Retinal pigment epithelial cell (primary cell): ENCODE measurements around the gene WBP1L.
"Not testable (repeated sequence)": the region's sequence is repeated elsewhere in the genome, so short reads cannot be mapped to it uniquely, and the experiment has no call there.

Experiments used
- DNase-seq: peaks from one replicate; pipeline ENCODE4 v3.0.0-alpha.2; 2010; ENCODE audit warnings: low read depth
- H3K4me3 ChIP-seq: 2 replicates; pipeline ENCODE4 v1.5.1; 2011; ENCODE audit warnings: mild to moderate bottlenecking, low read length, control low read depth, moderate library complexity
- TF ChIP-seq, protein P1 (sequence below): conservative IDR thresholded peaks from 2 replicates; pipeline ENCODE4 v1.5.1; 2011; ENCODE audit warnings: low read depth, low read length, control low read depth, inconsistent platforms

The WBP1L gene

DNA sequence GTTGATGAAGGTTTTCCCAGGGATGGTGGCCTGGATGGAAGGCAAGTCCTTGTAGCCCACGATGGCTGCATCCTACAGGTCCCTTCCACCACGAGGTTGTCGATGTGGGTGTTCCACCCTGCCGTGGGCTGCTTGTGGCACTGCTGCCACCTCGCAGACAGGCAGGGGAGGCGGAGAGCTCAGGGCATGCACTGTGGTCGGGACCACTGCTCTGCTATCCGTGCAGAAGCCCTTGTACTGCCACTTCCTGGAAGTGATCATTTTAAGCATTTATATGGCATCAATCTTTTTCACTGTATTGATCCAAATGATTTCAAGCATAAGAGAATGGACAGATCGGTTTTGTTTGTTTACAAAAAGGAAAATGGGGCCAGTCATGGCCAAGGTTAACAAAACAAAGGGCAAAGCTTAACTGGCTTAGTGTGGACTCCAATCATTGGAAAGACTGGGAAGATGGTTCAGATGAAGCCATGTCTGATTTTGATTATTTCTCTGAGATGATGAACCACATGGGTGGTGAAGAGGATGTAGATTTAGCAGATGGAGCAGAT lies 101.7 kb downstream of the WBP1L start:
- TF ChIP-seq, protein P1, sequence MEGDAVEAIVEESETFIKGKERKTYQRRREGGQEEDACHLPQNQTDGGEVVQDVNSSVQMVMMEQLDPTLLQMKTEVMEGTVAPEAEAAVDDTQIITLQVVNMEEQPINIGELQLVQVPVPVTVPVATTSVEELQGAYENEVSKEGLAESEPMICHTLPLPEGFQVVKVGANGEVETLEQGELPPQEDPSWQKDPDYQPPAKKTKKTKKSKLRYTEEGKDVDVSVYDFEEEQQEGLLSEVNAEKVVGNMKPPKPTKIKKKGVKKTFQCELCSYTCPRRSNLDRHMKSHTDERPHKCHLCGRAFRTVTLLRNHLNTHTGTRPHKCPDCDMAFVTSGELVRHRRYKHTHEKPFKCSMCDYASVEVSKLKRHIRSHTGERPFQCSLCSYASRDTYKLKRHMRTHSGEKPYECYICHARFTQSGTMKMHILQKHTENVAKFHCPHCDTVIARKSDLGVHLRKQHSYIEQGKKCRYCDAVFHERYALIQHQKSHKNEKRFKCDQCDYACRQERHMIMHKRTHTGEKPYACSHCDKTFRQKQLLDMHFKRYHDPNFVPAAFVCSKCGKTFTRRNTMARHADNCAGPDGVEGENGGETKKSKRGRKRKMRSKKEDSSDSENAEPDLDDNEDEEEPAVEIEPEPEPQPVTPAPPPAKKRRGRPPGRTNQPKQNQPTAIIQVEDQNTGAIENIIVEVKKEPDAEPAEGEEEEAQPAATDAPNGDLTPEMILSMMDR = no peak
- no peak for DNase-seq
- H3K4me3 ChIP-seq = no peak overlapping the region

DNA sequence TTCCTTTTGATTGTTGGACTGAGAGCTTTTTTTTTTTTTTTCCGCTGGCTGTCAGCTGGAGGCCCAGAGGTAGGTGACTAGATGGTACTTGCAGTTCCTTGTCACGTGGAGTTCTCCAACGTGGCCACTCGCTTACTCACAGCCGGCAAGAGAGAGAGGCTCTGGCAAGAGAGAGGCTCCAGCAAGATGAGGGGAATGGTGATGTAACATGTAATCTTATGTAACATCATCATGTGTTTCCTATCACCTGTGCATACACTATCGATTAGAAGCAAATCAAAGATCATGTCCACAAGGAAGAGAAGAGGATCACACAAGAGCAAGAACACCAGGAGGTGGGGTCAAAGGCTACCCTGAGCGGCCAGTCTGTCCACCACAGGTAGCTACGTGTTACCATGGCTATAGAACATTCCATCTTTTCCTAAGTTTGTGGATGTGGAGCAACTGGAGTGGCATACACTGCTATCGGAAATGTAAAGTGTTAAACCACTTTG lies 106.3 kb downstream of the WBP1L start:
- DNase-seq = no peak
- TF ChIP-seq, protein P1 = no peak
- H3K4me3 ChIP-seq = no peak overlapping the region

DNA sequence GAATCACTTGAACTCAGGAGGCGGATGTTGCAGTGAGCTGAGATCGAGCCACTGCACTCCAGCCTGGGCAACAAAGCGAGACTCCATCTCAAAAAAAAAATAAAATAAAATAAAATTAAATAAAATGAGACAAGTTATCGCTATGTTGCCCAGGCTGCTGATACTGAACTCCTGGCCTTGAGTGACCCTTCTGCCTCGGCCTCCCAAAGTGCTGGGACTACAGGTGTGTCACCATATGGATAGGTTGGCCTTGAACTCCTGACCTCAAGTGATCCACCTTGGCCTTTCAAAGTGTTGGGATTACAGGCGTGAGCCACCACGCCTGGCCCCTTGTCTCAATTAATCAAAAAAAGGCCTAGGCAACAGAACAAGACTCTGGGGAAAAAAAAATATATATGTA lies 109.5 kb downstream of the WBP1L start:
- not testable (repeated sequence) for H3K4me3 ChIP-seq, DNase-seq

DNA sequence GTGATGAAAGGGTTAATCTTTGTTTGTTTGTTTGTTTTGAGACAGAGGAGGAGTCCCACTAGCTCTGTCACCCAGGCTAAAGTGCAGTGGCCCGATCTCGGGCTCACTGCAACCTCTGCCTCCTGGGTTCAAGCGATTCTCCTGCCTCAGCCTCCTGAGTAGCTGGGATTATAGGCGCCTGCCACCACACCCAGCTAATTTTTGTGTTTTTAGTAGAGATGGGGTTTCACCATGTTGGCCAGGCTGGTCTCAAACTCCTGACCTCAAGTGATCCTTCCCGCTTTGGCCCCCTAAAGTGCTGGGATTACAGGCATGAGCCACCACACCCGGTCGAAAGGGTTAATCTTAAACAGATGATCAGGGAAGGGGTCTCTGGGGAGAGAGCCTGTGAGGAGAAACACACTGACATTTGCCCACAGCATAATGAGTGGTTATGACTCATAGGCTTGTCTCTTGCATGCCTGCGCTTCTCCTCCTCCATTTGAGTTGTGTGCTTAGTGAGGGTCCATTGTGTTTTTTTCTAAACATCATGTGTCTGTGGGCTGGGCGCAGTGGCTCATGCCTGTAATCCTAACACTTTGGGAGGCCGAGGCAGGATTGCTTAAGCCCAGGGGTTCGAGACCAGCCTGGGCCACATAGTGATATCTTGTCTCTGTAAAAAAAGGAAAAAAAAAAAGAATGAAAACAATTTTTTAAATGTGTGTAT lies 112.1 kb downstream of the WBP1L start:
- not testable (repeated sequence) for H3K4me3 ChIP-seq
- peak; percentile 73 for DNase-seq

DNA sequence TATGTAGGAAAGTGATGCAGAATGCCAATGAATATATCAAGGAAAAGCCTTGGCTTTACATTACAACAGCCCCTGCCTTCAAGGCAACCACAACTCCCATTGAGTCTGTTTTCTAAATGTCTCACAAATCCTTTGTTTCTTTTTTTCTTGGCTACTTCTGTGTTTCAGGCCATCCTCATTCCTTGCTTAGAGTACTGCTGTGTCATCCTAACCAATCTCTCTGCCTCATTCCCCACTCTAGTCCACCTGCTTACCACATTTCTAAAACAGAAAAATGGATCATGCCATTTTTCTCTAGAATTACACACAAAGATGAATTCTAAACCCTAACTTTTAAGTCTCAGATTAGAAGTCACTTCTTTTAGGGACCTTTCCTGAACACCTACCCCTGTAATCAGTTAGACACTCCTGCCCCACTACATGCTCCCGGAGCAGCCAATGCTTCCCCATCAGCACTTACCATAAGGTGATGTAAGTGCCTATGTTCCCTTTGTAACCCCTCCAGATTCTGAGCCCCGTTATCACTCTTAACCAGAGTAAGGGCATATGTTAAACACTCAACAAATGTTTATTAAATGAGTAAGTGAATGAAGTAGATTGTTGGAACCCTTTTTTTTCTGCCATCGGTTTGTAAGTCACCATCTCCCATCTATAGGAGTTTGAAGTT lies 113.1 kb downstream of the WBP1L start:
- no peak for DNase-seq

DNA sequence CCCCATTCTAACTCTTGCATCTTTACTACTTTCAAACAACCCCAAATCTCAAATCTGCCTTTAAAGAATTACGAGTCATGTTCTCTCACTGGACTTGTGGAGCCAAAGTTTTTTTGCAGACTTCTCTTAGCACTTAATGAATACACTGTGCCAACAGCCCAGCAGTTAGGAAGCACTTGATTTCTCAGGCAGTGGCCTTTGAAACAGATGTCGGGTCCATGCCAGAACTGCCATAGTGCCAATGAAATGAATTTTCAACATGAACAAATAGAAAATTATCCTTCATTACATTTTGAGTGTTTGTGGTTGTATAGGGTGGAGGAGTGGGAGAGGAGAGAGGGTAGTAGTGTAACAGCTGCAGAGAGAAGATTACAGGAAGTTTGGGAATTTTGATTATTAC lies 116.2 kb downstream of the WBP1L start:
- TF ChIP-seq, protein P1 = no peak
- no peak for DNase-seq
- H3K4me3 ChIP-seq = no peak overlapping the region

More for the DNA sequence above, 113.1 kb downstream of the WBP1L start:
- no peak overlapping the region for H3K4me3 ChIP-seq
- TF ChIP-seq, protein P1 = no peak

DNA sequence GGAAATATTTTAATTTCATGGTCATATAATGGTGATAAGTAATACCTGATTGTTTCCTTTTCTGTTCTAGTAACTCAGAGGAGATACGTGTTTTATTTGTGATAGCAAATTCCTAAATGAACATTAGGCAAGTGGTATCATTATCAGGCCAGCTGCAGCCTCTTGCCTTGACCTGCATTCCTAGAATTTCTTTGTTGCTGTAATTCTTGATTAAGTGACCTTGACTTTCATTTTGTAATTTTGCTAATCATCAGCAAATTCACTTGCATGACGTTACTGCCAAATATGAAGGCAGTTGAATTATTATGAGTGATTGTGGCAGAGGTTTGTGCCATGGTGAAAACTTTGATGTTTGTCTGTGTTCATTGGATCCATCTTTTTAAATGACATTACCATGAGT lies 119.9 kb downstream of the WBP1L start:
- H3K4me3 ChIP-seq = no peak overlapping the region
- TF ChIP-seq, protein P1 = no peak
- DNase-seq = no peak

DNA sequence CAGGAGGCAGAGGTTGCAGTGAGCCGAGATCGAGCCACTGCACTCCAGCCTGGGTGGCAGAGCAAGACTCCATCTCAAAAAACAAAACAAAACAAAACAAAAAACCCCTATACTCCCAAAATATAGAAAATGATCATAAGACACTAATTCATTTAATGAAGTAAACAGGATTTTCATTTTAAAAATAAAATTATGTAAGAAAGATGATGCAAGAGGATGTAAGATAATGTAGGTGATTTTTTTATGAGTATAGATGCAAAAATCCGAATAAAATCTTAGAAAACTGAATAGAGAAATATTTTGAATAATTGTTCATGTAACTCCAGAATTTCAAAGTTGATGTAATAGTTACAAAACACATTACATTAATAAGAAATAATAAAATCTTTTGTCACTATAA lies 121.9 kb downstream of the WBP1L start:
- H3K4me3 ChIP-seq = no peak overlapping the region
- DNase-seq = no peak
- TF ChIP-seq, protein P1 = no peak
